Type B pancreatic cell (in vitro differentiated cells): ENCODE results near the gene SPAG9. TPM values are rescaled to one million over a fixed set of nuclear protein-coding genes. Genes with fewer than 3 reads are reported as not detected.

Experiments
- DNase-seq: peaks from one replicate; pipeline ENCODE4 v3.0.0; 2021; ENCODE audit warnings: mixed read lengths; ENCODE audit not compliant: unreplicated experiment; ENCODE audit errors: extremely low spot score
- H3K27ac Mint-ChIP-seq: 2 replicates; pipeline ENCODE4 v1.8.0; 2021; ENCODE audit warnings: mild to moderate bottlenecking, mixed read lengths
- H3K27me3 Mint-ChIP-seq: 2 replicates; pipeline ENCODE4 v1.8.0; 2021; ENCODE audit warnings: mixed read lengths
- H3K36me3 Mint-ChIP-seq: 2 replicates; pipeline ENCODE4 v1.8.0; 2021; ENCODE audit warnings: mixed read lengths
- H3K4me1 Mint-ChIP-seq: one replicate; pipeline ENCODE4 v1.8.0; 2021; ENCODE audit warnings: mixed read lengths; ENCODE audit not compliant: unreplicated experiment
- H3K4me3 Mint-ChIP-seq: 2 replicates; pipeline ENCODE4 v1.8.0; 2021; ENCODE audit warnings: mild to moderate bottlenecking, mixed read lengths
- H3K9me3 Mint-ChIP-seq: 2 replicates; pipeline ENCODE4 v1.8.0; 2021; ENCODE audit warnings: mixed read lengths
- total RNA-seq: library from RNA; stranded (reverse); gene quantifications from 2 replicates; pipeline ENCODE4 v1.2.1, GENCODE V29; 2021; ENCODE audit warnings: low replicate concordance
- TF ChIP-seq, protein P1 (sequence below): fragments of 200-600 bp; sonication (generic); conservative IDR thresholded peaks from 2 replicates; pipeline ENCODE4 v1.5.0; 2021; ENCODE audit warnings: antibody characterized with exemption, mild to moderate bottlenecking

Gene SPAG9
- total RNA-seq, 1 donor from 2014 or later, result 82.9 TPM

DNA sequence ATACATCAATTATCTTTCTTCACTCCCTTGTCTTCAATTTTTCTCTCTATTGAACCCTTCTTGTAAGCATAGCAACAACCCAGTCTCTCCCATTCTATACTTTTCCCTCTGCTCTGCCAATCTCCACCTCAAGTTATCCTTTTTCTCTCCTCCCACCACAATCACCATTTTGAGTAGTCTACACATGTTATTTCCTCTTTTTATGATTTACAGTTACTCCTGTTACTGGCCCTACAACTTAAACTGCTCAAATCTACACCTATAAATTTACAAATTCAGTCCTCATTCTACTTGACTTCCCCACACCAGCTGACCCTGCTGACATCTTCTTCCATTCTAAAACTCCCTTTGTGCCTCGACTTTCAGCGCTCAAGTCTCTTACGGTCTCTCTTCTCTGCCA, 84.6 kb downstream of the SPAG9 start:
- H3K9me3 Mint-ChIP-seq, result no peaks in the 10 kb centered on the region
- peaks cover 4% of the 10 kb centered on the region for H3K36me3 Mint-ChIP-seq
- H3K27me3 Mint-ChIP-seq, result no peaks in the 10 kb centered on the region
- TF ChIP-seq, protein P1, sequence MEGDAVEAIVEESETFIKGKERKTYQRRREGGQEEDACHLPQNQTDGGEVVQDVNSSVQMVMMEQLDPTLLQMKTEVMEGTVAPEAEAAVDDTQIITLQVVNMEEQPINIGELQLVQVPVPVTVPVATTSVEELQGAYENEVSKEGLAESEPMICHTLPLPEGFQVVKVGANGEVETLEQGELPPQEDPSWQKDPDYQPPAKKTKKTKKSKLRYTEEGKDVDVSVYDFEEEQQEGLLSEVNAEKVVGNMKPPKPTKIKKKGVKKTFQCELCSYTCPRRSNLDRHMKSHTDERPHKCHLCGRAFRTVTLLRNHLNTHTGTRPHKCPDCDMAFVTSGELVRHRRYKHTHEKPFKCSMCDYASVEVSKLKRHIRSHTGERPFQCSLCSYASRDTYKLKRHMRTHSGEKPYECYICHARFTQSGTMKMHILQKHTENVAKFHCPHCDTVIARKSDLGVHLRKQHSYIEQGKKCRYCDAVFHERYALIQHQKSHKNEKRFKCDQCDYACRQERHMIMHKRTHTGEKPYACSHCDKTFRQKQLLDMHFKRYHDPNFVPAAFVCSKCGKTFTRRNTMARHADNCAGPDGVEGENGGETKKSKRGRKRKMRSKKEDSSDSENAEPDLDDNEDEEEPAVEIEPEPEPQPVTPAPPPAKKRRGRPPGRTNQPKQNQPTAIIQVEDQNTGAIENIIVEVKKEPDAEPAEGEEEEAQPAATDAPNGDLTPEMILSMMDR, result no peak
- H3K27ac Mint-ChIP-seq, result peak overlapping the region; percentile 8
- H3K4me1 Mint-ChIP-seq, result peaks cover 10% of the 10 kb centered on the region
- H3K4me3 Mint-ChIP-seq, result no peak overlapping the region
- no peak for DNase-seq

DNA sequence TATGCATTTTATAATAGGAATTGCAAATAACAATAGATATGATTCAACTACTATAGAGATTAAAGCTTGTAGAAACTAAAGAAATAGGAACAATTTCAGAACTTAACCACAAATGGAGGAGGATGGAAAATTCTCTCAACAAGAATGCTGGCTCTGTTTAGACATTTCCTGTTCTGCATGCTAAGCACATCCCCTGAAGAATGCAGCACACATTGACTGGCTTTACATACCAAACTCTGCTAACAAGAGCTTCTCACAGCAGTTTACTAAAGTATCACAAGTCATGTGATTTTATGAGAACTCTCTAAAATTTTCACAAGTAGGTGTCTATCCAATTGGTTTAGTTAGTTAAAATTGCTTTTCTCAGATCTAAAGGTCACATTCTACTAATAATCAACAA, 85.2 kb downstream of the SPAG9 start:
- no peaks in the 10 kb centered on the region for H3K9me3 Mint-ChIP-seq
- no peak for DNase-seq
- no peak overlapping the region for H3K4me3 Mint-ChIP-seq
- peaks cover 12% of the 10 kb centered on the region for H3K4me1 Mint-ChIP-seq
- TF ChIP-seq, protein P1, result no peak
- H3K27ac Mint-ChIP-seq, result peak overlapping the region; percentile 8
- H3K27me3 Mint-ChIP-seq, result no peaks in the 10 kb centered on the region
- peaks cover 6% of the 10 kb centered on the region for H3K36me3 Mint-ChIP-seq

DNA sequence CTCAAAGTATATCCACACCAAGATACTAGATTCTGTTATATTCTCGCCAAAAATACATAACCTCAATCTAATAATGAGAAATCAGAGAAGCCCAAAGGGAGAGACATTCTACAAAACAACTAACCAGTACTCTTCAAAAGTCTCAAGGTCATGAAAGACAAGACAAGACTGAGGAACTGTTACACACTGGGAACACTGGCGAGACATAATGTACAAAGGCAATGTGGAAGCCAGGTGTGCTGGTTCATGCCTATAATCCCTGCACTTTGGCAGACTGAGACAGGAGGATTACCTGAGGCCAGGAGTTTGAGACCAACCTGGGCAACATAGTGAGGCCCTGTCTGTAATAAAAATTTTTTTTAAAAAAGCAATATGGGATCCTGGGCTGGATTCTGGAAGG, 85.9 kb downstream of the SPAG9 start:
- TF ChIP-seq, protein P1, result no peak
- peaks cover 7% of the 10 kb centered on the region for H3K36me3 Mint-ChIP-seq
- no peak overlapping the region for H3K27ac Mint-ChIP-seq
- no peaks in the 10 kb centered on the region for H3K27me3 Mint-ChIP-seq
- H3K9me3 Mint-ChIP-seq, result no peaks in the 10 kb centered on the region
- no peak overlapping the region for H3K4me3 Mint-ChIP-seq
- no peak for DNase-seq
- peaks cover 18% of the 10 kb centered on the region for H3K4me1 Mint-ChIP-seq

DNA sequence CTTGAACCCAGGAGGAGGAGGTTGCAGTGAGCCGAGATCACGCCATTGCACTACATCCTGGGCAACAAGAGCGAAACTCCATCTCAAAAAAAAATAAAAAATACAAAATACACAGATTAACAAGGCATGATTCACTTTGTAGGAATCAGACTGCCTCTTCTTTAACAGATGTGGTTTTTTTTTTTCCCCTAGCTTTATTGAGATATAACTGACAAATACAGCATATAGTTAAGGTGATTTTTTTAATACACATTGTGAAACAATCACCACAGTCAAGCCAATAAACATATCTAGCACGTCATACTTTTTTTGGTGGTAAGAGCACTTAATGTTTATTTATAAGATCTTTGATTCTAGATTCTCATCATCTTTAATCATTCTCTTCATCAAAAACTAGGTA, 87.8 kb downstream of the SPAG9 start:
- H3K27ac Mint-ChIP-seq, result no peak overlapping the region
- no peak for DNase-seq
- TF ChIP-seq, protein P1, result no peak
- H3K27me3 Mint-ChIP-seq, result no peaks in the 10 kb centered on the region
- no peak overlapping the region for H3K4me3 Mint-ChIP-seq
- H3K36me3 Mint-ChIP-seq, result peaks cover 7% of the 10 kb centered on the region
- peaks cover 18% of the 10 kb centered on the region for H3K4me1 Mint-ChIP-seq
- H3K9me3 Mint-ChIP-seq, result no peaks in the 10 kb centered on the region

DNA sequence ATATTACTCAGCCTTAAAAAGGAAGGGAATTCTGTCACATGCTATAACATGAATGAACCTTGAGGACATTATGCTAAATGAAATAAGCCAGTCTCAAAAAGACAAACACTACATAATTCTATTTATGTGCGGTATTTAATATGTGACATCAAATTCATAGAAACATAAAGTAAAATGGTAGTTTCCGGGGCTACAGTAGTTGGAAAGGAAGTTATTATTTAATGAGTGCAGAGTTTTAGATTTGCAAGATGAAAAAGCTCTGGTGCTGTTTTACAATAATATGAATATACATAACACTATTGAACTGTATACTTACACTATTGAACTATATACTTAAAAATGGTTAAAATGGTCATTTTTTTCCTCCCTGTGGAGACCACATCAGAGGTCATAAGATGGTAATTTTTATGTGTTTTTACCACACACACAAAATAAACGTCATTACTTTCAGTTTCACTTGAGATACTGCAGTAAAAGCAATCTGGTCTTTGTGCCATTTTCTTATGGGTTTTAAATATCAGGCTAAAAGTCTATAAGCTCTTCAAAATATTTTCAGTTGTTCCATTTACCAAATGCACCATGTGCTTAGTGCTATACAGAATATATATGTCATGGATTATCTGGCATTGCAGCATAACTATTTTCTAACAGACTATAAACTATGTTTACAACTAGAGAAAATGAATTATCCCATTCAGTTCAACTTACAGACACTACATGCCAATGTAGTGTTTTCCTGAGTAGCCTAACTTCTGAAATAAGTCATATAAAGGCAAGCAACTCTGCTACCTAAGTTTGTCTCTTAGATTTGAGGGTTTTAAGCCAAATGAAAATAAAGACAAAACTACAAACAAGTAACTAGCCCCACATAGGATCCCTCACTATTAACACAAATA, 90.9 kb downstream of the SPAG9 start:
- Mint-ChIP-seq H3K4me1 (peaks cover 8% of the 10 kb centered on the region), H3K27ac (peak overlapping the region; percentile 64), H3K4me3 (no peak overlapping the region), H3K36me3 (peaks cover 7% of the 10 kb centered on the region), H3K27me3 (no peaks in the 10 kb centered on the region), H3K9me3 (no peaks in the 10 kb centered on the region)
- TF ChIP-seq, protein P1, result no peak
- DNase-seq, result no peak
